Suppressor macrophage treated with lipopolysaccharide for 4 hours (primary cell): ENCODE measurements around the gene ZNF630.
"Not testable (repeated sequence)": the region's sequence is repeated elsewhere in the genome, so short reads cannot be mapped to it uniquely, and the experiment has no call there.

Source experiments
- DNase-seq: peaks from one replicate; pipeline ENCODE4 v3.0.0-alpha.2; 2020

Gene ZNF630

DNA sequence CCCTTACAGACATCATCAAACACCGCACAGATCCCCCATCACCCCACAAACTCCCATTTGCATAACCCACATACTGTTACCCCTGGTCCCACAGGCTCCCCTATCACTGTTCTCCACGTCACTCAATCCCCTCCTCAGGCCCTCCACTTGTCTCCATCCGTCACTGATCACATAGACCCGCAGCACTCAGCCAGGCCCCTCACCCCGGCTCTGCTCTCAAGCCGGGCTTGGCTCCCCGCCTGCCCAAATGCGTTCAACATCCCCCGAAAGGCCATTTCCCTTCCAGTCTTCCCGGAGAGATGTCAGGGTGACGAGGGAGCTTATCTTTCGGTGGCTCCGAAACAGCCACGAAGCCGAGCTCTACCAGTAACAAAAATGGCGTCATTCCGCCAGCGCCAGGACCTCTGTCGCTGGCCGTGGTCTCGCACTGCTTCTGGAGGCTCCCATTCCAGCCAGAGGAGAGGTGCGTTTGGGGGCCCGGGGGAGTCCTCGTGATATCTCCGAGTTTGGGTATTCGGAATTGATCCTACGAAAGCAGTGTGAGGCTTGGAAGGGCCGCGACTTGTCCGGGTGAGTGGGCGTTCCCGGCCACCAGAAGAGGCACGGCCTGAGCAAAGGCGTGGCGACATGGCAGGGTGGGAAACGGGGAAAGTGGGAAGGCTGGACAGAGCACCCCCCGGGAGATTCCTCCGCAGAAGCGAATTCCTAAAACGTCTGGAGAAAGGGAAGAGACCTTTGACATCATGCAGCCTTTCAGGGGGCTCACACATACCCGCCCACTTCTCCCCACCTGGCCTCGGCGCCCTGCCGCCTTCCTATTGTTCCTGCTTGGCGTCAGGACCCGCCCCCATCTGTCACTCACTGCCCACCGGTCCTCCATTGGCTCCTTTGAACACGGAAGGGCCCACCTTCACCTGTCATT is at the start of gene ZNF630:
TSS of gene ZNF630 (minus strand) at position 577 of the 922 bp plus-strand sequence. CDS start 4,754 bp downstream, outside the sequence.
- DNase-seq = peak; percentile 20

DNA sequence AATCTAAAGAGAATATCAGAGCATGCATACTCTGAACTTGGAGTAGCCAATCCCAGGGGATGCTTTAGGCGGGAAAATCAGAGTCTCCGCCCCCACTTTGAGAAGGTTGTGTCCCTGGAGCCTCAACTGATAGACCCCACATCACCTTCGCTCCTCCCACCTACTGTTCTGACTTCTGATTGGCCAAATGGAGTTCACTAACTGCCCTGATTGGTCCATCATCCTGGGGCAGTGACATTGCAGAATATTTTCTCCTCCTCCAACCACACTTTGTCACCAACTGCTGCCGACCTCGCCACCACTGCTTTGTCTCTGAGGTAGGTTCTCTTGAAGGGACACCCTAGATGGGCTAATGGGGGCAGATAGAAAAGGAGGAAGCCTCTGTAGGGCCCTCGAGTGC is 36.3 kb upstream of the ZNF630 start:
- no peak for DNase-seq

DNA sequence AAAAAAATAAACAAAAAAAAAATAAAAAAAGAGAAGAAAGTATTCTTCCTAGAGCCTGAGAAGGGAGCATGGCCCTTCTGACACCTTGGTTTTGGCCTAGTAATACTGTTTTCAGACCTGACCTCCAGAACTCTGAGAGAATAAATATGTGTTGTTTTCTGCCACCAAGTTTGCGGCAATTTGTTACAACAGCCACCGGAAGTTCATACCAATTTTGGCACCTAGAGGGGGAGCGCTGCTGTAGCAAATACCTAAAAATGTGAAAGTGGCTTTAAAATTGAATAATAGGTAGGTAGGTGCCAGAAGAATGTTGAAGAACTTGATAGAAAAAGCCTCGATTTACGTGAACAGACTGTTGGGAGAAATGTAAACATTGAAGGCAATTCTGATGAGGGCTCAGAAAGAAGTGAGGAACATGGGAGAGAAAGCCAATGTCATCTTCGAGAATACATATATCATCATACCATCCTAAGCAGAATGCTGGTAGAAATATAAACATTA is 31.5 kb upstream of the ZNF630 start:
- no peak for DNase-seq

DNA sequence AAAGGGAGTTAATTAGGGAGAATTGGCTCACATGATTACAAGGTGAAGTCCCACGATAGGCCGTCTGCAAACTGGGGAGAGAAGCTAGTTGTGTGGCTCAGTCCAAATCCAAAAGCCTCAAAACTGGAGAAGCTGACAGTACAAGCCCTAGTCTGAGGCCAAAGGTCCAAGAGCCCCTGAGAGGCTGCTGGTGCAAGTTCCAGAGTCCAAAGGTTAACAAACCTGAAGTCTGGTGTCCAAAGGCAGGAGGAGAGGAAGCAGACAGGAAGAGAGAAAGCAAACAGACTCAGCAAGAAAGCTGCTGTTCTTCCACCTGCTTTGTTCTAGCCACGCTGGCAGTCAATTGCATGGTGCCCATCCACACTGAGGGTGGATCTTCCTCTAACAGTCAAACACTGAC is 30.0 kb upstream of the ZNF630 start:
- no peak for DNase-seq

DNA sequence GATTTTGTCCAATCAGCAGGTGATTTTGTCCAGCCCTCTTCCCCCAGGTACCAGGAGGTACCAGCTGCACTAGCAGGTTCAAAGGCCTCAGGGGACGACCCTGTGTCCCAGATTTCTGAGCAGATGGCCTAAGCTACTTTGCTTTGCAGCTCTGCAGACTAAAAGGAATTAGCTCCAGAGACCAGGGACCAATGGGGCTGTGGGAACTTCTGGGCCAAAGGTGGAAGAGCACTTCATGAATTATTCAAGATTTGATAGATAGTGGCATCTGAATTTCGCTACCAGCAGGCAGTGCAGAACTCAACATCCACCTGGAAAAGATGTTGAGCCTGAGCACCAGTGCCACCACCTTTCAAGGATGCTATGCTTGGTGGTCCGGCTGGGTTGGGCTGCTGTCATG is 21.1 kb upstream of the ZNF630 start:
- not testable (repeated sequence) for DNase-seq

DNA sequence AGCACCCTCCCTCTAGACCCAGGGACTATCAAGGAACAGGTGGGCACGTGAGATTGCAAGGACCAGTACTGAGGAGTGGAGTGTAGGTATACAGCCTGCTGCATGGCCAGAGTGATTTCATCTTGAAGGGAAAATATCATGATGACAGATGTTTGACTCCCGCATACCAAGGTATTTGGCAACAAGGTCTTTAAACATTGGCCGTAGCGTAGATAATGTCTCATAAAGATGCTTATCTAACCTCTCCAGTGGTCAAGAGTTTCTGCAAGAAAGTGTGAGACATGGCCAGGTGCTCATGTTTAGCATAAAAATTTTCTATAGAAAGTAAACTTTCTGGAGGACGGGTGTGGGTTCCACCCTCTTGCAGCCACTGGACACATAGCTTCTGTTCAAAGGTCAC is 18.7 kb upstream of the ZNF630 start:
- no peak for DNase-seq

DNA sequence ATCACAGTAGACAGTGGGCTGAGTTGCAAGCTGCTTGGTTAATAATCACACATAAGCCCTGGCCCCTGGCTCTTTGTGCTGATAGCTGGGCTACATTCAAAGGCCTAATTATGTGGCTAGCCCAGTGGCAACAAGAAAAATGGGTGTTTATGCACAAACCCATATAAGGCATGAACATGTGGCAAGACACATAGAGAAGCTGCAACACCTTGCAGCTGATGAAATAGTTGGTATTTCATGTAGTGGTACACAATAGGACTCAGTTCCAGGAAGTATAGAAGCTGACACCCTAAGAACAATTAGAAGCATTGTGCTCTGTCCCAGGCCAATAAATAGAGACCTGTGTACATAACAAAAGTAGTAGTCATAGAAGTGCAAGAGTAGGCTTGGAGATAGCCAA is 14.6 kb upstream of the ZNF630 start:
- no peak for DNase-seq

DNA sequence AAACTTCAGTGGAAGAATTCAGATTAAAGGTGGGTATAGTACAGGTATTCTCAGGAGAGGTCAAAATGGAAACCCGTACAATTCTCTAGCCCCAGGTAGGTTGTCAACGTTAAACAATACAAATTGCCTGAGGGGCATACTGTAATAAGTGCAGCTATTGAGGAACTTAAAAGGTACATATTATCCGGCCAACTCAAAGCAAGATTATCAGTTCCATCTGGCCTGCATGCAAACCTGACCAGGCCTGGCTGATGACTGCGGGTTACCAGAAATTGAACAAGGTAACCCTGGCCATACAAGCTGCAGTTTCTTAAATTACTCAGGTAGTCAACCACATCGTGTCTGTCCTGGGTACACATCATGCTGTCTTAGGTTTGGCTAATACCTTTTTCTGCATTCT is 12.3 kb upstream of the ZNF630 start:
- no peak for DNase-seq

DNA sequence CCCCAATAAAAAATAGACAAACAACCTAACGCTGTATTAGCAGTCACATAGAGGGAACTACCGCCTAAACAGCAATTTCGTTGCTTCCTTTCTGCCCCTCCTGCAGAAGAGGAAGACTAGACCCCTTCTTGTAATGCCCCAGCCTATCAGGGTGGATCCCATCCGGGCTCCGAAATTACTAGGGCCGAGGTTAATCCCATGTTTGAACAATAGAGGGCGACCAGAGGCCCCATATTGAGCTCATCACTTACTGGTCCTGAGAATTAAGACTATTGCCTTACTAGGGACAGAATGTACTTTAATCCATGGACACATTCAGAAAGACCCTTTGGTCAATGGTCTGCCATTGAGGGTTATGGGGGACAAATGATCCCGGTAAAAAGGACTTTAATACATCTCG is 11.8 kb upstream of the ZNF630 start:
- peak; percentile 45 for DNase-seq

DNA sequence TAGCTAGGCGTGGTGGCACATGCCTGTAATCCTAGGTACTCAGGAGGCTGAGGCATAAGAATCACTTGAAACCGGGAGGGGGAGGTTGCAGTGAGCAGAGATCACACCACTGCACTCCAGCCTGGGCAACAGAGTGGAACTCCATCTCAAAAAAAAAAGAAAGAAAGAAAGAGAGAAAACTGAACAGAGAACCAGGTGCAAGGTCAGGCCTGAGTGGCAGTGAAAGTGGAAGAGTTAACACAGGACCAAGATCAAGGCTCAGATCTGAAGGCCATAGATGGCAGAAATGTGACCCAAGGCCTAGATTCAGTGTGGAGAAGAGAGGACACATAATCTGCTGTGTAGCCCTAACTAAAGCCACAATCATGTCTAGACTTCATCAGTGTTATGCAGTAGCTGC is 4.9 kb upstream of the ZNF630 start:
- DNase-seq = no peak

DNA sequence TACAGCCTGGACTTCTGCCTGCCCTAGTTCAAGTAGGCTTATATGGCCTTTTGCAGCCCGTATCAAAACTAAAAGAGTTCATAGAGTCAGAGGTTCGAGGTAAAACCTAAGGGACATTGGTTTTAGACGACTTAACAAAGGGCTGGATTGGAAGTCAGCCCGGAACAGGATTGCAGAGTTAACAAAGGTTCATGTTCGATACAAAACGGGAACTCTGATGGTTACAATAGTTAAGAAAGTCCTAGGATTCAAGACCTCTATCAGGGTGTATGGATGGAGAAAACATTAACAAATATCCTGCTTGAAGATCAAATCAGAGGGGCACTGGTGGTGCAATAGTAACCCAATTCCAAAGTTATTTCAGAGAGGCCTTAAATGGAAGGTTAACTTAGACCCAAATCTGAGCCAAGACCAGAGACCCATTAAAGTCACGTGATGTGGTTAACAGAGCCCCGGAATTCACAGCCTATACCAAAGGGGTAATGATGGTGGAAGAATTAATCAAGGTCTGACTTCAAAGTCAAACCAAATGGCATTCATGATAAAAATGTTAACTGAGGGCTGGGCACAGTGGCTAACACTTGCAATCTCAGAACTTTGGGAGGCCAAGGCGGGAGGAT is 656 bp upstream of the ZNF630 start:
- DNase-seq = no peak

DNA sequence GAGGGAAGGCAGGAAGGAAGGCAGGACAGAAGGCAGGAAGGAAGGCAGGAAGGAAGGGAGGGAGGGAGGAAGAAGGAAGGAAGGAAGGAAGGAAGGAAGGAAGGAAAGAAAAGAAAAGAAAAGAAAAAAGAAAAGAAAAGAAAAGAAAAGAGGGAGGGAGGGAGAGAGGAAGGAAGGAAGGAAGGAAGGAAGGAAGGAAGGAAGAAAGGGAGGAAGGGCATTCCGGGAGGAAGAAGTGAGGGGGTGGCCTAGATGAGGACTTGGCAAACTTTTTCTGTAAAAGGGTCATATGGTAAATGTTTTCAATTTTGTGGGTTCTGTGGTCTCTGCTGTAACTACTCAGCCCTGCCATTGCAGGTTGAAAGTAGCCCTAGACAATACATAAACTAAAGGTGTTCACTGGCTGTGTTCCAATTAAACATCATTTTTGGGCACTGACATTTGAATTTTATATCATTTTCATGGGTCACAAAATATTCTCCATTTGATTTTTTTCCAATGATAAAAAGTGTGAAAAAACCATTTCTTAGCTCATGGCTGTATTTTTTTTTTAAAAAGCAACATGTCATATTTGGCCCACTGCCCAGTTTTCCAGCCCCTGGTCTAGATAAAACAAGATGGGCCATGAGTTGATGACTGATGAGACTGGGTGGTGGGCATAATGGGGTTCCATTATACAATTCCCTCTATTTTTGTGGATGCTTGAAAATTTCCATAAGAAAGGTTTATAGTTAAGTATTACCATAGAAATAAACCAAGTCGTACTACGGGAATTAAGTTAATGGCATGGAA is 3.1 kb downstream of the ZNF630 start:
- no peak for DNase-seq

DNA sequence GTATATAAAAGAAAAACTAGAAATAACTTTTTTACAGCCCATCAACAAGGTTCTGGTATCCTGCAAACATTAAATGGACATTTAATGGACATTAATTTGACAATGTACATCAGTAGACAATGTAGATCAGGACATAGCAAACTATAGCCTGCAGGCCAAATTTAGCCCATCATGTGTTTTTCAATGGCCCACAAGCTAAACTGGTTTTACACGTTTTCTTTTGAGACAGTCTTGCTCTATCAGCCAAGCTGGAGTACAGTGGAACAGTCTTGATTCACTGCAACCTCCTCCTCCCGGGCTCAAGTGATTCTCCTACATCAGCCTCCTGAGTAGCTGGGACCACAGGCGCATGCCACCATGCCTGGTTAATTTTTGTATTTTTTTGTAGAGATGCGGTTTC is 7.2 kb downstream of the ZNF630 start:
- no peak for DNase-seq

DNA sequence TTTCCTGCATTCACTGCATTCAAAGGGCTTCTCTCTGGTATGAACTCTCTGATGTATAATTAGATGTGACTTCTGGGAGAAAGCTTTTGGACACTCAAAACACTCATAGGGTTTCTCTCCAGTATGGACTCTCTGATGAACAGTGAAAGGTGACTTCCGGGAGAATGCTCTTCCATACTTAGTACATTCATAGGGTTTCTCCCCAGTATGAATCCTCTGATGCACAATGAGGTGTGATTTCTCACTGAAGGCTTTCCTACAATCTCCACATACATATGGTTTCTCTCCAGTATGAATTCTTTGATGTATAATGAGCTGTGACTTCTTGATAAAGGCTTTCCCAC is 12.2 kb downstream of the ZNF630 start:
- DNase-seq = no peak

DNA sequence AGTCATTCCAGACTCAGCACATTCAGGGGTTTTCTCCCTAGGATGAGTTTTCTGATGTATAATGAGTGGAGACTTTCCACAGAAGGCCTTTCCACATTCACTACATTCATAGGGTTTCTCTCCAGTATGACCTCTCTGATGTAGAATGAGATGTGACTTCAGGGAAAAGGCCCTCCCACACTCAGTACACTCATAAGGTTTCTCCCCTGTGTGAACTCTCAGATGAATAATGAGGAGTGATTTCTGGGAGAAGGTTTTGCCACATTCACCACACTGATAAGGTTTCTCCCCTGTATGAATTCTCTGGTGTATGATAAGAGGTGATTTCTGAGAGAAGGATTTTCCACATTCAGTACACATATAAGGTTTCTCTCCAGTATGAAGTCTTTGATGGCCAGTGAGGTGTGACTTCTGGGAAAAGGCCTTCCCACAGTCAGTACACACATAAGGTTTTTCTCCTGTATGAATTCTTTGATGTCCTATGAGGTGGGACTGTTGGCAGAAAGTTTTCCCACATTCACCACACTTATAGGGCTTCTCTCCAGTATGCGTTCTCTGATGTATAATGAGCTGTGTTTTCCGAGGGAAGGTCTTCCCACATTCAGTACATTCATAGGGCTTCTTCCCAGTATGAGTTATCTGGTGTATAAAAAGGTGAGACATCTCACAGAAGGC is 12.7 kb downstream of the ZNF630 start:
- no peak for DNase-seq

DNA sequence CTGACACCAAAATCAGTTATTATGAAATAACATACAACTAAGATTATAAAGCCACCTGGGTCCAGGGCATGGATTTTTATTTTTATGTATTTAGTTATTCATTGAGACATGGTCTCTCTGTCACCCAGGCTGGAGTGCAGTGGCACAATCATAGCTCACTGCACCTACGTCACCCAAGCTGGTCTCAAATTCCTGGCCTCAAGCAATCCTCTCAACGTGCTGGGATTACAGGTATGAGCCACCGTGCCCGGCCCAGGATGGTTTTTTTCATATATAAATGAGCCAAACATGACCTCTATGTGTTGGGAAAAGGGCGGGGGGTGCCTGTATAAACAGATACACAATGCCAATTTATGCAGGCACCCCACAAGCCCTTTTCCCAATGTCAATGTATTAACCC is 24.6 kb downstream of the ZNF630 start:
- no peak for DNase-seq

DNA sequence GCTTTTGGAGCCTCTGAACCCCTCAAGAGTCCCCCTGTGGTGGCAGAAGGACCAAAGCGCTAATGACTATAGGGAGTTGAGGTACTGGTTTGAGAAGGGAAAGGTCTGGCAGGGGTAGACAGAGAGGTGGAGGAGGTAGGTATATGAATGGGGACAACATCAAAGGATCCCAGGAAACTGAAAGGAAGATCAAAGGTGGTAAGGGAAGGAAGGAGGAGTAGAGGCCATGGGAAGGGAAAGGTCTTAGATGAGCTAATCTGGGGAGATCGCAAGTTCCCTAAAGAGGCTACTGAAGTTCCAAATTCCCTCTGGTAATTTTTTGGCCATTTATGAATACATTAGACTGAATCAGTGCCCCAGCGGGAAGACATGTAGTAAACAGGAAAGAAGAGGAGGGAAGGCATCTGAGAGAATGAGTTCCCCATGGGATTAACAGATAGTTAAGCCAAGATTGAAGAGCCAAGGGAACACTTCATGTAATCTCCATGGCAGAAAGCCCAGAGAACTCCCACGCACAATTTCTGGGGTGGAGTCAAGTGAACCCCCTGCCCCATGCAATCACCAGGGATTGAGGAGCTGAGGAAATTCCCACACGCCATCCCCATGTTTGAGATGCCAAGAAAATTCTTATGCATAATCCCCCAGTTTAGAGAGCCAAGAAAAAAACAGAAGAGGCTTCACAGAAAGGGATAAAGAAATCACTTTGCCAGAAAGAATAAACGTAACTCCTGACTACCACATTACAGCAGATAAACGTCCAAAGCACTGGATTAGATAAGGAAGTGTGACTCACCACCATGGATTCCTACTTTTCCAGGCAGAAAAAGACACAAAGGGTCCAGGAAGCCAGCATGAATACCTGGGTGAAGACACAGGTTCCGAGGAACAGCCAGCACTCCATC is 25.8 kb downstream of the ZNF630 start:
- DNase-seq = no peak

DNA sequence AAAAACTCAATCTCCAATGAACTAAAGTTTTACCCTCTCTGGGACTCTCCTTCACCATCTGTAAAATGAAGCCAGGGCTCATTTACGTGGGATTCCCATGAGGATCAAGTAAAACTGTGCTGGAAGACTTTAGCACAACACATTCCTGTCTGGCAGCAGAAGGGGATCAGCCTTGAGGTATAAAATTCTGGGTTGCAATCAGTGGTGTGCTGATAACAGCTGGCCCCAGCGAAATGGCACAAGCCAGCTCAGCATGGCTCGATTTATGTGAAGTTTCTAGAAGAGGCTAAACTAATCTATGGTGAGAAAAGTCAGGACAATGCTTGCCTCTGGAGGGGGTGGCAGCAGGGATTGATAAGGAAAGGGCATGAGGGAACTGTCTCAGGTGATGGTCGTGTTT is 28.4 kb downstream of the ZNF630 start:
- DNase-seq = no peak

DNA sequence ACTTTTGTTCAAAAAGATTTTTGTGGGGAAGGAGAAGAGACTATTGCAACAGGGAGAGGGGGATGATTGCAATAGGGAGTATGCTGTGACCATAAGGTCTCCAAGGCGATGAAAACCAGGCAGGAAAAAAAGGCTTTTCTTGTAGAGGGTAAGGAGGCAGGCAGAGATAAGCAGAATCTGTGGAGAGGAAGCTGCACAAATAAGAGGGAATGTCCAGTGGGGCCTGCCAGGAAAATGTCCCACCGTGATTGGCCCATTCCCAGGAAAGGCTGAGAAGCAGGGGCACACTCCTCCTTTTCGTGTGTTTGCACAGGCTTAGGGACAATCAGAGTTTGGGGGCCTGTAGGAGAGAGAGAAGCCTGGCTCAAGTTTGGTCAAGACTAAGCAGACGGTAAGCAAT is 35.5 kb downstream of the ZNF630 start:
- no peak for DNase-seq

DNA sequence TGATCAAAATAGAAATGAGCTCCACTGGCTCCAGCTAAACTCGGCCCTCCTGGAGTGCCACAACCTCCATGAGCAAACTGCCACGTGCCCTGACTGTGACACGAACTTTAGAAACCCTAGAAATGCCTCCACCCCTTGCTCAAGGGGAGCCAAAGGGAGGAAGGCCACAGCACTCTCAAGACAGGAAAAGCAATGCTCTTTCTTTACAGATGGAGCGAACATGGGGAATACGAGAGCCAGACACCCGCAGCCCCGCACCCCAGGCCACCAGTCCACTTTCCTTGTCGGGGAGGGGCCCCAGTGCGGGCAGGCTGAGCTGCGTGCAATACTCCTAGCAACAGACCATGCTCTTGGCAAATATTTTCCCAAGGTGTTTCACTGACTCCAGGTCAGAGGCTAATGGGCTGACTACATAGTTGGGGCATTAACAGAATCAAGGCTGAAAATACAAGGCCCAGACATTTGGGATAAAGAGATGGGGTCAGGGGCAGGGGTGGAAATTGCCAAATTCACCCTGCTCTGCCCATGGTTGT is 40.7 kb downstream of the ZNF630 start:
- DNase-seq = not testable (repeated sequence)

DNA sequence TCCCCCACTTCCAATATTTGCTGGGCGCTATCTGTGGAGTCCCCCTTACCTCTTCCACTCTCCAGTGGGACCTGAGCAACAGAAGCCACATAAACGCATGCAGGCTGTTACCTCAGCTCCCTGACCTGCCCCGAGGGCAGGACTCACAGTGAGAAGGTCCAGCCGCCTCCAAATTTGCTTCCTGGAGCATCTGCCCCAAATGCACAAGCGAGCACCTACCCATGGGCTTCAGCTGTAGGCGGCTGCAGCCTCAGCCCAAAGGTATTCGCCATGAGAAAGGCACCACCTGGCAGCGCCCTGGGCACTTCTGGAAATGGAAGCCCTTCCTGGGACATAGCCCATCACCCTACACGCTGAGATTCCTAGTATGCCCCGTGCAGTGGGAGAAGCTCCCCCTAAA is 41.2 kb downstream of the ZNF630 start:
- no peak for DNase-seq

DNA sequence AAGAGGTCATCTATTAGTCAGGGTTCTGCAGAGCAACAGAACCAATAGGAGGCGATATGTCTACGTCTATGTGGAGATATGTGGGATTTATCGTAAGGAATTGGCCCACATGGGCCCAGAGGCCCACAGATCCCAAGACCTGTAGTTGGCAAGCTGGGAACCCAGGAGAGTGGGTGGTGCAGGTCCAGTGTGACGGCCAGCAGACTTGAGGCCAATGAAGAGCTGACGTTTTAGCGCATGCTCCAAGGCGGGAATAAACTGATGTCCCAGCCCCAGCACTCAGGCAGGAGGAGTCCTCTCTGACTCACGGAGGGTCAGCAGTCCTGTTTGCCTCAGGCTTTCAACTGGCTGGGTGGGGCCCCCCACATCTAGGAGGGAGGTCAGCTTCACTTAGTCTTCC is 43.3 kb downstream of the ZNF630 start:
- DNase-seq = no peak
